HepG2 (cell line): ENCODE results near the gene SIGLEC7. TPM values are rescaled to one million over a fixed set of nuclear protein-coding genes. Genes with fewer than 3 reads are reported as not detected.

Source experiments
- ATAC-seq: fragments of 200-7000 bp; cut with Tn5 transposase; 3 replicates; pipeline ENCODE4 v1.9.1; 2020; ENCODE audit warnings: mild to moderate bottlenecking, moderate library complexity
- BruUV-seq: library from RNA; stranded (reverse); fragments of 400-500 nt; replicated peaks from 2 replicates; lab custom pipeline; 2021; lab: Mats Ljungman, UMichigan
- CTCF ChIA-PET: fragments of 300-600 bp; formaldehyde crosslinking; extraction: SDS; loops from one replicate; lab custom pipeline; 2021; ENCODE audit warnings: low total read pairs, inconsistent platforms, low intra/inter-chr PET ratio; lab: Yijun Ruan, JAX
- POLR2A ChIA-PET: fragments of 350-600 bp; sonication (Branson Sonifier 250); formaldehyde crosslinking; loops from one replicate; lab custom pipeline; 2020; ENCODE audit warnings: antibody characterized with exemption, inconsistent platforms; lab: Yijun Ruan, JAX
- DNase-seq: peaks from one replicate; pipeline ENCODE4 v3.0.0-alpha.2; 2015; ENCODE audit warnings: low spot score
- FAIRE-seq: peaks from 3 replicates; lab custom pipeline; 2011; peaks lifted over from hg19 to GRCh38; lab: Jason Lieb, UNC
- H2AFZ ChIP-seq: one replicate; pipeline ENCODE4 v1.6.1; 2011; ENCODE audit warnings: low read length, inconsistent platforms
- H3K27ac ChIP-seq: fragments of 300-600 bp; 3 replicates; pipeline ENCODE4 v1.8.0; 2011; ENCODE audit warnings: mixed run types, mild to moderate bottlenecking, mixed read lengths, low read length, inconsistent platforms; ENCODE audit not compliant: insufficient read depth; ENCODE audit errors: extremely low read length
- H3K27me3 ChIP-seq, 2 experiments: fragments of 200-600 bp in 1 of 2; 2 replicates in 1 of 2; 3 replicates in 1 of 2; pipeline versions ENCODE4 v1.6.0 to v1.8.0; 2011; ENCODE audit warnings: low read length in 2 of 2, mild to moderate bottlenecking in 2 of 2, moderate library complexity in 2 of 2, inconsistent platforms in 1 of 2; ENCODE audit not compliant: insufficient read depth in 2 of 2, control insufficient read depth in 1 of 2
- H3K36me3 ChIP-seq, 2 experiments: fragments of 200-600 bp in 1 of 2; replicated peaks in 1 of 2; 2 replicates in 1 of 2; 3 replicates in 1 of 2; pipeline versions ENCODE4 v1.5.1 to v1.8.0; 2011; ENCODE audit warnings: low read length in 2 of 2, inconsistent platforms in 1 of 2; ENCODE audit not compliant: insufficient read depth in 2 of 2, control insufficient read depth in 1 of 2
- H3K4me1 ChIP-seq: 2 replicates; pipeline ENCODE4 v1.5.1; 2012; ENCODE audit warnings: low read length, inconsistent platforms; ENCODE audit not compliant: insufficient read depth
- H3K4me2 ChIP-seq: 2 replicates; pipeline ENCODE4 v1.6.0; 2011; ENCODE audit warnings: low read depth, low read length, inconsistent platforms
- H3K4me3 ChIP-seq, 3 experiments: fragments of 200-600 bp in 1 of 3; sonication (generic), shearing (Covaris generic) in 1 of 3; replicated peaks in 1 of 3; 2 replicates each; pipeline ENCODE4 v1.5.1; 2011 to 2016; ENCODE audit warnings: low read length in 3 of 3, inconsistent platforms in 2 of 3, low read depth in 2 of 3, mild to moderate bottlenecking in 2 of 3, control low read depth in 1 of 3, mixed read lengths in 1 of 3; ENCODE audit not compliant: insufficient read depth in 1 of 3
- H3K79me2 ChIP-seq: one replicate; pipeline ENCODE4 v1.6.1; 2011; ENCODE audit warnings: low read length, inconsistent platforms; ENCODE audit not compliant: insufficient read depth
- H3K9ac ChIP-seq: 2 replicates; pipeline ENCODE4 v1.6.0; 2011; ENCODE audit warnings: mild to moderate bottlenecking, low read depth, low read length, inconsistent platforms; ENCODE audit not compliant: insufficient read depth
- H3K9me3 ChIP-seq: 2 replicates; pipeline ENCODE4 v1.5.1; 2012; ENCODE audit warnings: mild to moderate bottlenecking, low read length
- H4K20me1 ChIP-seq: 2 replicates; pipeline ENCODE4 v1.6.0; 2011; ENCODE audit warnings: inconsistent platforms, mild to moderate bottlenecking, low read length, moderate library complexity; ENCODE audit not compliant: insufficient read depth
- AFF4 ChIP-seq: sonication (generic); formaldehyde crosslinking; IDR thresholded peaks from 2 replicates; pipeline ENCODE4 v1.4.0; 2020; ENCODE audit warnings: missing genetic modification reagents
- ATF2 ChIP-seq: sonication (generic); formaldehyde crosslinking; IDR thresholded peaks from 2 replicates; pipeline ENCODE4 v1.4.0; 2020; ENCODE audit warnings: missing genetic modification reagents
- KLF16 ChIP-seq, 2 experiments: sonication (generic) in 1 of 2; formaldehyde crosslinking in 1 of 2; IDR thresholded peaks; 2 replicates each; pipeline versions ENCODE4 v1.6.1 to v1.8.0; 2016 to 2023; ENCODE audit warnings: missing genetic modification reagents in 2 of 2, missing compliant biosample characterization in 1 of 2
- PBX2 ChIP-seq: IDR thresholded peaks from 2 replicates; pipeline ENCODE4 v1.6.1; 2016; ENCODE audit warnings: control low read depth
- POLR2A ChIP-seq, 2 experiments: IDR thresholded peaks; 2 replicates each; pipeline ENCODE4 v1.6.1; 2011; ENCODE audit warnings: low read depth in 2 of 2, low read length in 2 of 2, mild to moderate bottlenecking in 1 of 2, moderate library complexity in 1 of 2; ENCODE audit not compliant: insufficient read depth in 1 of 2
- ZBTB1 ChIP-seq: sonication (generic); formaldehyde crosslinking; IDR thresholded peaks from 2 replicates; pipeline ENCODE4 v1.4.0; 2020; ENCODE audit warnings: missing genetic modification reagents, borderline replicate concordance
- ZNF260 ChIP-seq: sonication (generic); formaldehyde crosslinking; IDR thresholded peaks from 2 replicates; pipeline ENCODE4 v1.4.0; 2020; ENCODE audit warnings: missing genetic modification reagents, low read depth, mild to moderate bottlenecking, borderline replicate concordance
- ZNF343 ChIP-seq: sonication (generic); formaldehyde crosslinking; IDR thresholded peaks from 2 replicates; pipeline ENCODE4 v1.4.0; 2020; ENCODE audit warnings: mild to moderate bottlenecking, missing genetic modification reagents
- ZNF512 ChIP-seq: sonication (generic); formaldehyde crosslinking; IDR thresholded peaks from 2 replicates; pipeline ENCODE4 v1.4.0; 2020; ENCODE audit warnings: mild to moderate bottlenecking, missing genetic modification reagents
- WGBS: methylation state at CpG from one replicate; pipeline ENCODE4 v1.1.6; 2017; ENCODE audit warnings: low lambda C conversion rate; 5-methylcytosine and 5-hydroxymethylcytosine counted together
- in situ Hi-C: cut with HindIII; loops from 2 replicates; pipeline ENCODE4 v1.10.0; 2017; ENCODE audit warnings: low pct_unique_long_range_greater_than_20kb; ENCODE audit not compliant: extremely low pct_ligation_motif_present
- intact Hi-C: fragments of 100-400 bp; cut with micrococcal nuclease; formaldehyde crosslinking; loops from one replicate; pipeline ENCODE4 v1.10.0; 2022; ENCODE audit not compliant: unreplicated experiment
- polyA plus RNA-seq, 8 experiments: library from polyadenylated mRNA; depleted of rRNA in 3 of 8; stranded (reverse) in 7 of 8; unstranded in 1 of 8; fragments of >200 nt; fragmentation: Illumina TruSeq in 4 of 8; extraction: Trizol in 4 of 8; gene quantifications; 2 replicates each; pipeline versions ENCODE4 v1.2.1 to v1.2.3, GENCODE V29; 2011 to 2016; ENCODE audit warnings: low read depth in 4 of 8, missing spikeins in 1 of 8, mixed read lengths in 1 of 8; ENCODE audit not compliant: insufficient read depth in 1 of 8
- total RNA-seq, 5 experiments: library from RNA; depleted of rRNA; stranded (reverse); fragments of >200 nt; fragmentation: Illumina TruSeq; extraction: Trizol; gene quantifications; 2 replicates each; pipeline ENCODE4 v1.2.3, GENCODE V29; 2016; ENCODE audit warnings: low read depth in 1 of 5
- TF ChIP-seq, protein P1 (sequence below): sonication (generic); formaldehyde crosslinking; IDR thresholded peaks from 2 replicates; pipeline ENCODE4 v1.5.1; 2020; ENCODE audit warnings: missing genetic modification reagents, mild to moderate bottlenecking, borderline replicate concordance

Gene SIGLEC7
- total and polyA plus RNA-seq, 2 of the 13 experiments (the other 11 are each of a cell fraction or from before 2014, with no cell fraction given): not detected

- no peak overlapping the region for H3K4me3 ChIP-seq
- no peak overlapping the region for H2AFZ ChIP-seq
- peaks cover 15% of the 10 kb centered on the region for H3K4me1 ChIP-seq
- no peak overlapping the region for H3K4me2 ChIP-seq
- no peaks in the 10 kb centered on the region for H4K20me1 ChIP-seq
- H3K36me3 ChIP-seq: no peaks in the 10 kb centered on the region
- ATAC-seq (no peak), DNase-seq (no peak), FAIRE-seq (no peak)
- ChIA-PET POLR2A (no interaction called here), CTCF (no interaction called here)
- no peak overlapping the region for H3K9ac ChIP-seq
- WGBS: 0% methylated on average over 1 of the region's 1 CpG
- TF ChIP-seq AFF4: no peak
- no peak for TF ChIP-seq ATF2 (CRISPR knock-in tag)
- no peak for TF ChIP-seq POLR2A (IDR thresholded peaks at IDR 0.05; ENCODE audit: insufficient read depth in 1 of 2, low read depth in 2 of 2, low read length in 2 of 2)
- peaks cover 3% of the 10 kb centered on the region for H3K79me2 ChIP-seq
- H3K27me3 ChIP-seq: peaks cover 0 to 17% of the 10 kb centered on the region in 2 experiments; a peak in 2 of 5 replicates
- intact Hi-C loops (no loop called here), in situ Hi-C loops (no loop called here)
- H3K27ac ChIP-seq: no peak overlapping the region
- no TSS peak for BruUV-seq
- H3K9me3 ChIP-seq: no peaks in the 10 kb centered on the region
Measured at GRCh38 chr19:51110666-51110971, 31.5 kb upstream of the SIGLEC7 start.

- intact Hi-C loops: no loop called here
- CTCF ChIA-PET: no interaction called here
- DNase-seq: peak; percentile 14
- no peak for TF ChIP-seq ZBTB1 (CRISPR knock-in tag)
- TF ChIP-seq ZNF260 (CRISPR knock-in tag): no peak
- TF ChIP-seq PBX2 (CRISPR knock-in tag): no peak
- TF ChIP-seq ZNF343 (CRISPR knock-in tag): no peak
- TF ChIP-seq, protein P1, sequence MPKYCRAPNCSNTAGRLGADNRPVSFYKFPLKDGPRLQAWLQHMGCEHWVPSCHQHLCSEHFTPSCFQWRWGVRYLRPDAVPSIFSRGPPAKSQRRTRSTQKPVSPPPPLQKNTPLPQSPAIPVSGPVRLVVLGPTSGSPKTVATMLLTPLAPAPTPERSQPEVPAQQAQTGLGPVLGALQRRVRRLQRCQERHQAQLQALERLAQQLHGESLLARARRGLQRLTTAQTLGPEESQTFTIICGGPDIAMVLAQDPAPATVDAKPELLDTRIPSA (CRISPR knock-in tag): no peak
- no peak for TF ChIP-seq ZNF512 (CRISPR knock-in tag)
- no peak for TF ChIP-seq KLF16 (CRISPR knock-in tag; IDR thresholded peaks at IDR 0.05)
Measured at GRCh38 chr19:51111606-51112005, 30.5 kb upstream of the SIGLEC7 start.

More at GRCh38 chr19:51111606-51112005, 30.5 kb upstream of the SIGLEC7 start:
- no peaks in the 10 kb centered on the region for H3K36me3 ChIP-seq
- no peak overlapping the region for H3K27ac ChIP-seq
- in situ Hi-C loops: no loop called here
- peaks cover 0 to 24% of the 10 kb centered on the region in 2 experiments; a peak in 2 of 5 replicates for H3K27me3 ChIP-seq
- no TSS peak for BruUV-seq
- H3K4me3 ChIP-seq: no peak overlapping the region
- H3K9ac ChIP-seq: no peak overlapping the region
- no peak for FAIRE-seq
- POLR2A ChIA-PET: no interaction called here
- no peak overlapping the region for H3K4me2 ChIP-seq
- H3K9me3 ChIP-seq: no peaks in the 10 kb centered on the region
- peaks cover 3% of the 10 kb centered on the region for H3K79me2 ChIP-seq
- no peaks in the 10 kb centered on the region for H4K20me1 ChIP-seq
- ATAC-seq: no peak
- peaks cover 14% of the 10 kb centered on the region for H3K4me1 ChIP-seq
- H2AFZ ChIP-seq: no peak overlapping the region
- 6% methylated on average over 6 of the region's 6 CpGs for WGBS
